WERI-Rb-1 (cell line): ENCODE results near the gene CEP126.

Experiments used
- DNase-seq: peaks from one replicate; pipeline ENCODE4 v3.0.0-alpha.2; 2020
- H3K27ac ChIP-seq: fragments of 250-450 bp; sonication (Bioruptor Pico); 2 replicates; pipeline ENCODE4 v1.5.1; 2020; ENCODE audit warnings: mild to moderate bottlenecking, moderate library complexity
- H3K27me3 ChIP-seq: fragments of 250-450 bp; sonication (Bioruptor Pico); 2 replicates; pipeline ENCODE4 v1.5.1; 2021; ENCODE audit warnings: mild to moderate bottlenecking, low read depth, moderate library complexity; ENCODE audit not compliant: insufficient read depth, severe bottlenecking
- H3K36me3 ChIP-seq: fragments of 250-450 bp; sonication (Bioruptor Pico); 2 replicates; pipeline ENCODE4 v1.5.1; 2020; ENCODE audit warnings: mild to moderate bottlenecking, moderate library complexity
- H3K4me3 ChIP-seq: 2 replicates; pipeline ENCODE4 v1.5.1; 2011; ENCODE audit warnings: low read depth, mild to moderate bottlenecking, control low read depth, low read length
- H3K9me3 ChIP-seq: fragments of 250-450 bp; sonication (Bioruptor Pico); 2 replicates; pipeline ENCODE4 v1.5.1; 2021; ENCODE audit warnings: mild to moderate bottlenecking, moderate library complexity; ENCODE audit not compliant: severe bottlenecking
- TF ChIP-seq, protein P1 (sequence below): IDR thresholded peaks from 2 replicates; pipeline ENCODE4 v1.5.1; 2011; ENCODE audit warnings: low read depth, mild to moderate bottlenecking, control low read depth, inconsistent platforms, low read length

The CEP126 gene

DNA sequence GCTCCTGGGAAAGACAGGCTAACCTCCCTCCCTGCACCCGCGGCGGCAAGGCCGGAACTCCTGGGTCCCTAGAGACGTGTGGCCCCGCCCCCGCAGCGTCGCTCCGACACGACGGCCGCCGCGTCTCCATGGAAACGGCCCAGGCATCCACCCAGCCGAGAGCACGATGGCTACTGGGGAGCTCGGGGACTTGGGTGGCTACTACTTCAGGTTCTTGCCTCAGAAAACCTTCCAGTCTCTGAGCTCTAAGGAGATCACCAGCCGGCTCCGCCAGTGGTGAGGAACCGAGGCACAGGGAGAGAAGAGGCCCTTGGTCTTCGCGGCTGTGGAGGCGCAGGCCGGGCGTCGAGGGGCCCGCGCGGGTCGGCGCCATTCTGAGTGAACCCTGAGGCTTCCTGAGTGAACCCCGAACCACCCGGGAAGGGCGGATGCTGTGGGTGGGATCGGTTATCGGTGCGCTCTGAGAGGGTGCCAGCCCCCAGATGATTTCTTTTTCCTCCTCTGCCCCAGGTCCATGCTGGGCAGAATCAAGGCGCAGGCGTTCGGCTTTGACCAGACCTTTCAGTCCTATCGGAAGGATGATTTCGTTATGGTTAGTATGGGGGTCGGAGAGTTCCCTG is 132.6 kb downstream of the CEP126 start, which contains the start of gene CFAP300:
CFAP300 (plus strand) TSS at position 133 of the 620 bp plus-strand sequence; CDS start at position 167, 34 bp downstream.
- Histone ChIP-seq H3K4me3 (peak within 1 kb of the TSS; percentile 63), H3K9me3 (no peaks in the 10 kb centered on the region), H3K27ac (no peak within 1 kb of the TSS), H3K36me3 (no peaks in the 10 kb centered on the region), H3K27me3 (no peaks in the 10 kb centered on the region)
- peak; percentile 79 for DNase-seq
- TF ChIP-seq, protein P1, sequence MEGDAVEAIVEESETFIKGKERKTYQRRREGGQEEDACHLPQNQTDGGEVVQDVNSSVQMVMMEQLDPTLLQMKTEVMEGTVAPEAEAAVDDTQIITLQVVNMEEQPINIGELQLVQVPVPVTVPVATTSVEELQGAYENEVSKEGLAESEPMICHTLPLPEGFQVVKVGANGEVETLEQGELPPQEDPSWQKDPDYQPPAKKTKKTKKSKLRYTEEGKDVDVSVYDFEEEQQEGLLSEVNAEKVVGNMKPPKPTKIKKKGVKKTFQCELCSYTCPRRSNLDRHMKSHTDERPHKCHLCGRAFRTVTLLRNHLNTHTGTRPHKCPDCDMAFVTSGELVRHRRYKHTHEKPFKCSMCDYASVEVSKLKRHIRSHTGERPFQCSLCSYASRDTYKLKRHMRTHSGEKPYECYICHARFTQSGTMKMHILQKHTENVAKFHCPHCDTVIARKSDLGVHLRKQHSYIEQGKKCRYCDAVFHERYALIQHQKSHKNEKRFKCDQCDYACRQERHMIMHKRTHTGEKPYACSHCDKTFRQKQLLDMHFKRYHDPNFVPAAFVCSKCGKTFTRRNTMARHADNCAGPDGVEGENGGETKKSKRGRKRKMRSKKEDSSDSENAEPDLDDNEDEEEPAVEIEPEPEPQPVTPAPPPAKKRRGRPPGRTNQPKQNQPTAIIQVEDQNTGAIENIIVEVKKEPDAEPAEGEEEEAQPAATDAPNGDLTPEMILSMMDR: no peak
